ENCODE measurements around the gene DAP. TPM values are rescaled to one million over a fixed set of nuclear protein-coding genes. Genes with fewer than 3 reads are reported as not detected.

The DAP gene
- total and polyA plus RNA-seq, 2 experiments from 2014 or later, result 52.9 to 255 TPM

DNA sequence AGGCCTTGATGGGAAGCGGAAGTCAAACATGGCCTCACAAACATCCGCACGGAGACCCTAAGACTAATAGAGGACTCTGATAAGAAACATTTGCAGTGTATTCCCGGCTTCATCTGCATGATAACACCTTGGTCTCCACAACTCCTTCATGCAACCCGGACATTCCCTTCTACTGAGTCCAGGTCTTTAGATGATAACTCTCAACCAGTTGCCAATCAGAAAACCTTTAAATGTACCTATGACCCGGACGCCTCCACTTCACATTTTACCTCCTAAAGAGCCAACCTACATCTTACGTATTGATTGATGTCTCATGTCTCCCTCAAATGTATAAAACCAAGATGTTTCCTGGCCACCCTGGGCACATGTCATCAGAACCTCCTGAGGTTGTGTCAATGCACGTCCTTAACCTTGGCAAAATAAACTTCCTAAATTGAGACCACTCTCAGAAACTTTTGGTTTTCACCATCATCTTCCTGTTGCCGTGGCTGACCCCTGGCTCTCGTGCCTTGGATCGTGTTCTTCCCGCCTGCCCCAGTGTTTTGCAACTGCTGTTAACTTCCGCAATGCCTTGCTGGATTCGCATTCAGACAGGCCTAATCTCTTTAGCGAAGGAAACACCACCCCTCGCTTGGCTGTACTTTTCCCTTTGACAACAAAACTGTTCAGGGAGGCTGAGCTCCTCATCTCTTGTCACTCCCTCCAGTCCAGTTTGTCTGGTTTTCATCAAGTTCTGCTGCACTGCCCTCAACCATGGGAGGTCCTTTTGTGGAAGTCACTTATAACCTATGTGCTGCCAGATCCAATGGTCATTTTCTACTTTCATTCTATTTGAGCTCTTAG is 1.1 kb upstream of the DAP start:
- Histone ChIP-seq H3K4me1 (ENCODE audit: insufficient read depth) (peaks cover 12% of the 10 kb centered on the region), H3K27me3 (replicated peaks; ENCODE audit: insufficient read depth) (no peaks in the 10 kb centered on the region), H3K9me2 (ENCODE audit: insufficient read depth) (no peaks in the 10 kb centered on the region), H3K36me3 (ENCODE audit: low read depth) (no peaks in the 10 kb centered on the region), H4K20me1 (ENCODE audit: insufficient read depth) (no peaks in the 10 kb centered on the region), H3F3A (ENCODE audit: insufficient read depth) (peaks cover 12% of the 10 kb centered on the region), H3K4me2 (ENCODE audit: unreplicated experiment) (peak overlapping the region; percentile 63), H3K4me3 (peak overlapping the region; percentile 73), H3K79me2 (ENCODE audit: insufficient read depth) (peaks cover 33% of the 10 kb centered on the region), H2AFZ (peak overlapping the region; percentile 96), H3K9me3 (ENCODE audit: low read depth) (no peaks in the 10 kb centered on the region), H3K27ac (peak overlapping the region; percentile 87), H3K9ac (peak overlapping the region; percentile 94)
- in situ Hi-C loops (cut with MboI), result no loop called here
- no peak for DNase-seq
- TF ChIP-seq EZH2phosphoT487 (IDR thresholded peaks at IDR 0.05; ENCODE audit: insufficient read depth, low read depth) (no peak), EZH2 (IDR thresholded peaks at IDR 0.05; ENCODE audit: insufficient read depth, poor library complexity, severe bottlenecking) (no peak)
- 90 to 93% methylated on average over 17 of the region's 17 CpGs for WGBS, 2 experiments (ENCODE audit: low coverage in 1 of 2, low lambda C conversion rate in 2 of 2, missing lambda C conversion rate in 2 of 2)

DNA sequence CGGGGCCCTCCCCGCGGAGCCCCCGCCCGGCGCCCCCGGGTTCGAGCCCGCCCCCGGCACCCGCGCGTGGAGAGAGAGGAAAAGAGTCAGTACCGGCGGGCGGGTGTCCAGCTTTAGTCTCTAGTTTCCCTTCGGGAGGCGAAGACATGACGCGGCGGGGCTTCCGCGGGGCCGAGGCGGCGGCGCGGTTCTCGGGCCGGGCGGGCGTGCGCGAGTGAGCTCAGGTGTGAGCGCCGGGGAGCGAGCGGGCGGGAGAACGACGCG is 181 bp downstream of the DAP start:
- Histone ChIP-seq H4K20me1 (ENCODE audit: insufficient read depth) (no peaks in the 10 kb centered on the region), H3K9ac (peak overlapping the region; percentile 85), H3K4me1 (ENCODE audit: insufficient read depth) (peaks cover 25% of the 10 kb centered on the region), H3K27ac (peak overlapping the region; percentile 73), H3K79me2 (ENCODE audit: insufficient read depth) (peaks cover 45% of the 10 kb centered on the region), H2AFZ (peak overlapping the region; percentile 72), H3K9me3 (ENCODE audit: low read depth) (no peaks in the 10 kb centered on the region), H3K4me2 (ENCODE audit: unreplicated experiment) (peak overlapping the region; percentile 99), H3K4me3 (peak overlapping the region; percentile 97), H3K9me2 (ENCODE audit: insufficient read depth) (no peaks in the 10 kb centered on the region), H3F3A (ENCODE audit: insufficient read depth) (peaks cover 25% of the 10 kb centered on the region), H3K36me3 (ENCODE audit: low read depth) (no peaks in the 10 kb centered on the region), H3K27me3 (replicated peaks; ENCODE audit: insufficient read depth) (no peaks in the 10 kb centered on the region)
- in situ Hi-C loops (cut with MboI), result no loop called here
- WGBS, 2 experiments (ENCODE audit: low coverage in 1 of 2, low lambda C conversion rate in 2 of 2, missing lambda C conversion rate in 2 of 2), result 0 to 1% methylated on average over 28 to 30 of the region's 42 CpGs
- TF ChIP-seq EZH2 (IDR thresholded peaks at IDR 0.05; ENCODE audit: insufficient read depth, poor library complexity, severe bottlenecking) (no peak), EZH2phosphoT487 (IDR thresholded peaks at IDR 0.05; ENCODE audit: insufficient read depth, low read depth) (no peak)
- no peak for DNase-seq

- peaks cover 50% of the 10 kb centered on the region for H3K79me2 ChIP-seq (ENCODE audit: insufficient read depth)
- WGBS, 2 experiments (ENCODE audit: low coverage in 1 of 2, low lambda C conversion rate in 2 of 2, missing lambda C conversion rate in 2 of 2), result 5 to 7% methylated on average over 32 to 42 of the region's 43 CpGs
Measured at GRCh38 chr5:10760096-10760920, 726 bp downstream of the DAP start.

DNA sequence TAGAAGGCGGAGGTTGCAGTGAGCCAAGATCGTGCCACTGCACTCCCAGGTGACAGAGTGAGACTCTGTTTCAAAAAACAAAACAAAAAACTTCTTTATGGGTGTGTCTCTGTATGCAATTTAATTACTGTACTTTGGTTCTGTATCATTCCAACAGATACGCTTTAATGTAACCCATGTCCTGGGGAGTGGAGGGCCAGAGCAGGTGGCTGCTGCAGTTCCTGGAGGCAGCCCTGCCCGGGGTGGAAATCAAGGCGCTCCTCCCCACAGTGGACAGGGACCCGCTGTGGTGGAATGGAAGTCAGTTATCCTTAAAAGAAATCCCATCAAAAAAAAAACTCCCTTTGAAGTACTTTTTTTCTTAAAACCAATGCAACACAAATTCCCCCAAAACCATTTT is 1.9 kb downstream of the DAP start:
- H3F3A ChIP-seq (ENCODE audit: insufficient read depth), result peaks cover 26% of the 10 kb centered on the region
- H3K79me2 ChIP-seq (ENCODE audit: insufficient read depth), result peaks cover 62% of the 10 kb centered on the region
- no peaks in the 10 kb centered on the region for H3K9me3 ChIP-seq (ENCODE audit: low read depth)
- H3K27me3 ChIP-seq (replicated peaks; ENCODE audit: insufficient read depth), result no peaks in the 10 kb centered on the region
- no peaks in the 10 kb centered on the region for H3K9me2 ChIP-seq (ENCODE audit: insufficient read depth)
- H4K20me1 ChIP-seq (ENCODE audit: insufficient read depth), result peaks cover 10% of the 10 kb centered on the region
- H3K9ac ChIP-seq, result no peak overlapping the region
- in situ Hi-C loops (cut with MboI), result no loop called here
- TF ChIP-seq EZH2 (IDR thresholded peaks at IDR 0.05; ENCODE audit: insufficient read depth, poor library complexity, severe bottlenecking) (no peak), EZH2phosphoT487 (IDR thresholded peaks at IDR 0.05; ENCODE audit: insufficient read depth, low read depth) (no peak)
- no peak for DNase-seq
- peak overlapping the region; percentile 97; the same call in 1 of the 2 replicates for H3K4me3 ChIP-seq
- peaks cover 28% of the 10 kb centered on the region for H3K4me1 ChIP-seq (ENCODE audit: insufficient read depth)
- WGBS, 2 experiments (ENCODE audit: low coverage in 1 of 2, low lambda C conversion rate in 2 of 2, missing lambda C conversion rate in 2 of 2), result 96 to 97% methylated on average over 6 of the region's 6 CpGs
- H3K27ac ChIP-seq, result no peak overlapping the region
- H3K36me3 ChIP-seq (ENCODE audit: low read depth), result no peaks in the 10 kb centered on the region
- H3K4me2 ChIP-seq (ENCODE audit: unreplicated experiment), result peak overlapping the region; percentile 99
- H2AFZ ChIP-seq, result no peak overlapping the region

More at GRCh38 chr5:10760096-10760920, 726 bp downstream of the DAP start:
- H3K27ac ChIP-seq, result peak overlapping the region; percentile 73
- H4K20me1 ChIP-seq (ENCODE audit: insufficient read depth), result no peaks in the 10 kb centered on the region
- in situ Hi-C loops (cut with MboI), result no loop called here
- peak overlapping the region; percentile 85 for H3K9ac ChIP-seq
- DNase-seq, result peak; percentile 81
- peak overlapping the region; percentile 72 for H2AFZ ChIP-seq
- no peak for TF ChIP-seq EZH2phosphoT487 (IDR thresholded peaks at IDR 0.05; ENCODE audit: insufficient read depth, low read depth)
- TF ChIP-seq EZH2 (IDR thresholded peaks at IDR 0.05; ENCODE audit: insufficient read depth, poor library complexity, severe bottlenecking), result no peak
- H3K9me2 ChIP-seq (ENCODE audit: insufficient read depth), result no peaks in the 10 kb centered on the region
- H3F3A ChIP-seq (ENCODE audit: insufficient read depth), result peaks cover 26% of the 10 kb centered on the region
- peak overlapping the region; percentile 97 for H3K4me3 ChIP-seq
- no peaks in the 10 kb centered on the region for H3K27me3 ChIP-seq (replicated peaks; ENCODE audit: insufficient read depth)
- H3K36me3 ChIP-seq (ENCODE audit: low read depth), result no peaks in the 10 kb centered on the region
- H3K4me1 ChIP-seq (ENCODE audit: insufficient read depth), result peaks cover 28% of the 10 kb centered on the region
- peak overlapping the region; percentile 99 for H3K4me2 ChIP-seq (ENCODE audit: unreplicated experiment)
- no peaks in the 10 kb centered on the region for H3K9me3 ChIP-seq (ENCODE audit: low read depth)

All from GM23248 (cell line).